Measurements from ENCODE around the gene CUBN.

- TF ChIP-seq POLR2A (IDR thresholded peaks at IDR 0.05), result no peak
- TF ChIP-seq CTCF (IDR thresholded peaks at IDR 0.05), result no peak
- TF ChIP-seq POLR2AphosphoS5 (IDR thresholded peaks at IDR 0.05), result no peak
Measured at GRCh38 chr10:16853809-16854208, 275.8 kb downstream of the CUBN start.
